GM19099 (cell line): Measurements from ENCODE around the gene MSX1.

Experiments
- POLR2A ChIP-seq: IDR thresholded peaks from 3 replicates; pipeline ENCODE4 v1.6.1; 2011; ENCODE audit warnings: low read depth; ENCODE audit not compliant: insufficient read length; ENCODE audit errors: extremely low read depth

The MSX1 gene

GRCh38 chr4:4890574-4891255 lies 31.2 kb downstream of the MSX1 start:
- TF ChIP-seq POLR2A = no peak

DNA sequence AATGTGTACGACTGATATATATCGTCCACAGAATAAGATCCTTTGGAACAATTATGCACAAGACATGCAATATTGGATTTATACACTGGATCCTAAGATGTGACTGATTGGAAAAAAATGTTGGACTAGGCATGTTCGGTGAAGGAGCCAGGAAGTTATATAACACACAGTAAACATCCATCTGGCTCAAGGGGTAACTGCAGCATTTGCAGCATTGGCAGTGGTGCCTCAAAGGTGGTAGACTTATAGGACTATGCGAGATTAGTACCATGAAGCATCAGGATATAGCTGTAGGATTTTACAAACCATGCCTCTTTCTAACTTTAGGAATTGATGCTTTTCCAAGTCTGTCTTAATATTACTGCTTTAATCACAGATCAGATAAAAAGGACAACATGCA lies 34.3 kb downstream of the MSX1 start:
- TF ChIP-seq POLR2A = no peak

- no peak for TF ChIP-seq POLR2A
Measured at GRCh38 chr4:4899202-4899925, 39.9 kb downstream of the MSX1 start.

DNA sequence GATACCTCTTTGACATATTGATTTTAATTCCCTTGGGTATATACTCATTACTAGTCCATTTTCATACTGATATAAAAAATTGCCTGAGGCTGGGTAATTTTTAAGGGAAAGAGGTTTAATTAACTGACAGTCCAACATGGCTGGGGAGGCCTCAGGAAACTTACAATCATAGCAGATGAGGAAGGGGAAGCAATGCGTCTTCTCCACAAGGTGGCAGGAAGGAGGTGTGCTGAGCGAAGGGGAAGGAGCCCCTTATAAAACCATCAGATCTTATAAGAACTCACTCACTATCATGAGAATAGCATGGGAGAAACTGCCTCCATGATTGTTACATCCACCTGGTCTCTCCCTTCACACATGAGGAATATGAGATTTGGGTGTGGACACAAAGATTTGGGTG lies 42.4 kb downstream of the MSX1 start:
- TF ChIP-seq POLR2A = no peak

DNA sequence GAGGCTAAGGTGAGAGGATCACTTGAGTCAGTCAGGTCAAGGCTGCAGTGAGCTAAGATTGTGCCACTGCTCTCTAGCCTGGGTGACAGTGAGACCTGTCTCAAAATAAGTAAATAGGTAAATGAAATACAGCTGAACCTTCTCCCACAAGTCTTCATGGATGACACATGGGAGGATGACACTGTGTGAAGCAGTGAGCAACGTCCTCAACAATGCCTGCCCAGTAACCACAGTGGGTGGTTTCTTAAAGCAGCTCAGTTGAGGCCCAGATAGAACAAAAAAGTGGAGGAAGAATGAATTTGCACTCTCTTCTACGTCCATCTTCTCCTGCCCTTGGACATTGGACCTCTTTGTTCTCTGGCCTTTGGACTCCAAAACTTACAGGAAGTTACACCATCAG lies 52.7 kb downstream of the MSX1 start:
- TF ChIP-seq POLR2A = no peak

- TF ChIP-seq POLR2A = no peak
Measured at GRCh38 chr4:4913147-4913561, 53.7 kb downstream of the MSX1 start.
